ENCODE measurements around the gene DACH1. TPM values are rescaled to one million over a fixed set of nuclear protein-coding genes. Genes with fewer than 3 reads are reported as not detected.

Gene DACH1
- total and polyA plus RNA-seq, 4 donors, result 1.4 to 42.3 (median 3.7) TPM

DNA sequence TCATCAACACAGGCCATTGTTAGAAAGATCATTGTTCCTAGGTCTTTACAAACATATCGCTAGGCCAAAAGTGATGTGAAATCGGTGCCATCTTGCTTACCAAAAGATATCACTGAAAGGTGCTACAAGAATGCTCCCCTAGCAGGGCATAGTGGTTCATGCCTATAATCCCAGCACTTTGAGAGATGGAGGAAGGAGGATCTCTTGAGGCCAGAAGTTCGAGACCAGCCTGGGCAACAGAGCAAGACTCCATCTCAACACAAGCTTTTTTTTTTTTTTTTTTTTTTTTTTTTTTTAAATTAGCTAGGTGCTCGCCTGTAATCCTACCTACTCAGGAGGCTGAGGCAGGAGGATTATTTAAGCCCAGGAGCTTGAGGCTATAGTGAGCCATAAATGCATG, 92.1 kb downstream of the DACH1 start:
- peaks cover 0 to under 1% (median 0%) of the 10 kb centered on the region in 4 donors for H3K36me3 ChIP-seq (ENCODE audit: control insufficient read depth in 4 of 4, insufficient read depth in 4 of 4, low read length in 4 of 4)
- H3K4me1 ChIP-seq (ENCODE audit: control insufficient read depth in 5 of 5, insufficient read depth in 5 of 5, low read length in 5 of 5), result peaks cover 0 to 3% (median 0%) of the 10 kb centered on the region in 5 donors
- H3K27me3 ChIP-seq (ENCODE audit: control insufficient read depth in 3 of 3, insufficient read depth in 3 of 3, low read length in 2 of 3), result no peaks in the 10 kb centered on the region
- H3K9me3 ChIP-seq (ENCODE audit: control insufficient read depth in 4 of 4, insufficient read depth in 3 of 4, low read length in 3 of 4), result no peaks in the 10 kb centered on the region
- WGBS, 2 donors, result 92 to 97% methylated on average over 4 of the region's 4 CpGs
- ATAC-seq (ENCODE audit: insufficient read depth, low FRiP score), result no peak
- no peak for DNase-seq
- no peak overlapping the region for H3K27ac ChIP-seq (ENCODE audit: low read depth in 1 of 2, low read length in 1 of 2)
- H3K4me3 ChIP-seq, result no peak overlapping the region
- TF ChIP-seq, protein P1, sequence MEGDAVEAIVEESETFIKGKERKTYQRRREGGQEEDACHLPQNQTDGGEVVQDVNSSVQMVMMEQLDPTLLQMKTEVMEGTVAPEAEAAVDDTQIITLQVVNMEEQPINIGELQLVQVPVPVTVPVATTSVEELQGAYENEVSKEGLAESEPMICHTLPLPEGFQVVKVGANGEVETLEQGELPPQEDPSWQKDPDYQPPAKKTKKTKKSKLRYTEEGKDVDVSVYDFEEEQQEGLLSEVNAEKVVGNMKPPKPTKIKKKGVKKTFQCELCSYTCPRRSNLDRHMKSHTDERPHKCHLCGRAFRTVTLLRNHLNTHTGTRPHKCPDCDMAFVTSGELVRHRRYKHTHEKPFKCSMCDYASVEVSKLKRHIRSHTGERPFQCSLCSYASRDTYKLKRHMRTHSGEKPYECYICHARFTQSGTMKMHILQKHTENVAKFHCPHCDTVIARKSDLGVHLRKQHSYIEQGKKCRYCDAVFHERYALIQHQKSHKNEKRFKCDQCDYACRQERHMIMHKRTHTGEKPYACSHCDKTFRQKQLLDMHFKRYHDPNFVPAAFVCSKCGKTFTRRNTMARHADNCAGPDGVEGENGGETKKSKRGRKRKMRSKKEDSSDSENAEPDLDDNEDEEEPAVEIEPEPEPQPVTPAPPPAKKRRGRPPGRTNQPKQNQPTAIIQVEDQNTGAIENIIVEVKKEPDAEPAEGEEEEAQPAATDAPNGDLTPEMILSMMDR (IDR thresholded peaks at IDR 0.05; ENCODE audit: control extremely low read depth, extremely low read depth), result no peak
- no peak overlapping the region for H3K9ac ChIP-seq (ENCODE audit: insufficient read depth in 1 of 2, low read length in 2 of 2)

DNA sequence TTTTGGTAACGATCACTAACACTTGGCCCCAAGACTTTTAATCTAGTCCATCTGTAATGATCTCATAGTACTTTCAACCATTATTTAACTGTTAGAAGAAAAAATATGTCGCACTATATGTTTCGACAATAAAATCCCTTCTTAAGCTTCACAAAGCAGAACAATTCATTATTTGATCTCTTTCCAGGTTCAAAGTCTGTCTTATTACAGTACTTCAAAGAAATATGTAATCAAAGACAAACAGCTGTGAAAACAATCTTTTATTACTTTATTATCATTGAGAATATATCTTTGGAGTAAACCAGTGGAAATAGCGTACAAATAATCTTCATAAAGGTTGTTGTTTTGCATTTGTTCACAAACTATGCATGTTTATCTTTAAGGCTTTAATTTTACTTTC, 93.5 kb downstream of the DACH1 start:
- H3K9me3 ChIP-seq (ENCODE audit: control insufficient read depth in 4 of 4, insufficient read depth in 3 of 4, low read length in 3 of 4), result no peaks in the 10 kb centered on the region
- TF ChIP-seq, protein P1 (IDR thresholded peaks at IDR 0.05; ENCODE audit: control extremely low read depth, extremely low read depth), result no peak
- peaks cover 0 to 16% (median 0%) of the 10 kb centered on the region in 5 donors for H3K4me1 ChIP-seq (ENCODE audit: control insufficient read depth in 5 of 5, insufficient read depth in 5 of 5, low read length in 5 of 5)
- DNase-seq (peak in 1 of 3 donors; percentile 29), ATAC-seq (ENCODE audit: insufficient read depth, low FRiP score) (no peak)
- no peak overlapping the region for H3K4me3 ChIP-seq
- H3K36me3 ChIP-seq (ENCODE audit: control insufficient read depth in 4 of 4, insufficient read depth in 4 of 4, low read length in 4 of 4), result no peaks in the 10 kb centered on the region
- H3K9ac ChIP-seq (ENCODE audit: insufficient read depth in 1 of 2, low read length in 2 of 2), result no peak overlapping the region
- H3K27ac ChIP-seq (ENCODE audit: low read depth in 1 of 2, low read length in 1 of 2), result no peak overlapping the region
- 75 to 89% methylated on average over 4 of the region's 4 CpGs for WGBS, 2 donors
- no peaks in the 10 kb centered on the region for H3K27me3 ChIP-seq (ENCODE audit: control insufficient read depth in 3 of 3, insufficient read depth in 3 of 3, low read length in 2 of 3)

DNA sequence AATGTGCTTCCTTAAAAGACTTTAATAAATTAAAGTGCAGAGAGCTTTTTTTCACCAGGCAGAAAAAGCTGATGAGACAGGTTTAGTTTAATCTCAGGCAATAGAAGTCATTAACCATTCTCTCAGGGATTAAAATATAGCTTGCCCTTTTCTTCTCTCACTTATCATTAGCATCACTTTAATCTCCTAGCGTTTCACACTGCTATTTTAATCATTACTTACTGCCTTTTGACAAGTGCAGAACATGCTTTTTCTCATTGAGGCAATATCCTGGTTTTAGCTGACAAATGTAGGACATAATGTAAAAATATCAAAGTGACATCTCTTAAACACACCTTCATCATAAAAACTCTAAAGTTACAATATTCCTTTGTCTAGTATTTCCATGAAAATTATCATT, 94.6 kb downstream of the DACH1 start:
- DNase-seq (no peak), ATAC-seq (ENCODE audit: insufficient read depth, low FRiP score) (no peak)
- peaks cover 0 to 20% (median 0%) of the 10 kb centered on the region in 5 donors for H3K4me1 ChIP-seq (ENCODE audit: control insufficient read depth in 5 of 5, insufficient read depth in 5 of 5, low read length in 5 of 5)
- H3K9me3 ChIP-seq (ENCODE audit: control insufficient read depth in 4 of 4, insufficient read depth in 3 of 4, low read length in 3 of 4), result no peaks in the 10 kb centered on the region
- H3K4me3 ChIP-seq, result no peak overlapping the region
- TF ChIP-seq, protein P1 (IDR thresholded peaks at IDR 0.05; ENCODE audit: control extremely low read depth, extremely low read depth), result no peak
- no peak overlapping the region for H3K9ac ChIP-seq (ENCODE audit: insufficient read depth in 1 of 2, low read length in 2 of 2)
- no peaks in the 10 kb centered on the region for H3K27me3 ChIP-seq (ENCODE audit: control insufficient read depth in 3 of 3, insufficient read depth in 3 of 3, low read length in 2 of 3)
- no peak overlapping the region for H3K27ac ChIP-seq (ENCODE audit: low read depth in 1 of 2, low read length in 1 of 2)
- no peaks in the 10 kb centered on the region for H3K36me3 ChIP-seq (ENCODE audit: control insufficient read depth in 4 of 4, insufficient read depth in 4 of 4, low read length in 4 of 4)
- 32 to 46% methylated on average over 1 of the region's 1 CpG for WGBS, 2 donors

DNA sequence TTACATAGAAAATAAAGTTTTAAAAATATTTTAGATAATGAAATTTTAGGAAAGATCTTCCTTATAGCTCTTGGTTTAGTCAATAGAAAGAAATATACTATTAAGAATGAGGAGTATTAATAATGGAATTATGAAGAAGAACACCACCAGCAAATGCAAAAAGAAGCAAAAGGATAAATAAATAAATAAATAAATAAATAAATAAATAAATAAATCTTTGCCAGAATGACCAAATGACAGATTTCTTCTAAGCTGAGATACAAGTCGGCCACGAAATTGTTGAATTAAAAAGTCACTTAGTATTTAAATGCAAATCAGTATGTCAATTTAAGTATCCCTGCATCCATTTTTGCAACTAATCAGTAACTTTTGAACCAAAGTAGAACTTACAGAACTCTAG, 95.9 kb downstream of the DACH1 start:
- WGBS, 2 donors, result 90 to 97% methylated on average over 2 of the region's 2 CpGs
- peaks cover 0 to 20% (median 0%) of the 10 kb centered on the region in 5 donors for H3K4me1 ChIP-seq (ENCODE audit: control insufficient read depth in 5 of 5, insufficient read depth in 5 of 5, low read length in 5 of 5)
- ATAC-seq (ENCODE audit: insufficient read depth, low FRiP score), result no peak

More for the DNA sequence above, 95.9 kb downstream of the DACH1 start:
- Histone ChIP-seq H3K27me3 (ENCODE audit: control insufficient read depth in 3 of 3, insufficient read depth in 3 of 3, low read length in 2 of 3) (no peaks in the 10 kb centered on the region), H3K9me3 (ENCODE audit: control insufficient read depth in 4 of 4, insufficient read depth in 3 of 4, low read length in 3 of 4) (no peaks in the 10 kb centered on the region), H3K4me3 (no peak overlapping the region), H3K27ac (ENCODE audit: low read depth in 1 of 2, low read length in 1 of 2) (no peak overlapping the region), H3K9ac (ENCODE audit: insufficient read depth in 1 of 2, low read length in 2 of 2) (no peak overlapping the region), H3K36me3 (ENCODE audit: control insufficient read depth in 4 of 4, insufficient read depth in 4 of 4, low read length in 4 of 4) (no peaks in the 10 kb centered on the region)
- TF ChIP-seq, protein P1 (IDR thresholded peaks at IDR 0.05; ENCODE audit: control extremely low read depth, extremely low read depth), result no peak
- DNase-seq, result no peak
